Stomach (tissue), 4 donors: ENCODE measurements around the gene CPS1.

Experiments
- CTCF ChIP-seq, 7 experiments: fragments of 450-650 bp in 4 of 7; fragments of 200-600 bp in 3 of 7; sonication (generic) in 3 of 7; IDR thresholded peaks; one replicate each; pipeline ENCODE4 v1.5.1; 2016 to 2019; ENCODE audit warnings: antibody characterized with exemption in 7 of 7, control low read depth in 2 of 7, mild to moderate bottlenecking in 1 of 7
- EP300 ChIP-seq: sonication (generic); formaldehyde crosslinking; IDR thresholded peaks from one replicate; pipeline ENCODE4 v1.6.1; 2017; ENCODE audit warnings: antibody characterized with exemption
- POLR2A ChIP-seq, 4 donors: fragments of 450-650 bp; IDR thresholded peaks; one replicate each; pipeline ENCODE4 v1.6.1; 2016; ENCODE audit warnings: antibody characterized with exemption in 4 of 4, control low read depth in 2 of 4, mild to moderate bottlenecking in 1 of 4, moderate library complexity in 1 of 4
- POLR2AphosphoS5 ChIP-seq, 3 donors: sonication (generic); formaldehyde crosslinking; IDR thresholded peaks; one replicate each; pipeline ENCODE4 v1.6.1; 2016; ENCODE audit warnings: antibody characterized with exemption in 3 of 3

DNA sequence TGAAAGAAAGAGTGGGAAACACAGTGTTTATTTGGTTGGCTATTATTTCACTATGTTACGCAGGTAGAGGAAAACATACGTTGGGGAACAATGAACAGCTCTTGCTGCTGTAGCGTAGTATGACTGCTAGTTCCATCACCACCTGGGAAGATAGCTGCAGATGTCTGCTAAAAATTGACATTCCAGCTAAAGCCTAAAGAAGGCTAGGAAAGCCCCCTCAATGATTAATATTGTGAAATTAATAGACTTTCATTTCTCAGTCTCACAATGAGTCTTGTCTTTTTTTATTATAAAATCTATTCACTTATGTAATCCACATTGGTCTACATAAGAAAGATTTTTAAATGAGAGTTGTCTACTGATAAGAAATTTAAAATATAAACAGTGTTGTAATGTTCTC is 165.7 kb downstream of the CPS1 start:
- TF ChIP-seq CTCF (IDR thresholded peaks at IDR 0.05) (no peak), POLR2A (IDR thresholded peaks at IDR 0.05) (no peak), POLR2AphosphoS5 (IDR thresholded peaks at IDR 0.05) (no peak), EP300 (no peak)
